Loucy (cell line): ENCODE data around the gene TBC1D2.

ENCODE experiments used
- H2AFZ ChIP-seq: fragments of 200-600 bp; sonication (generic); 2 replicates; pipeline ENCODE4 v1.6.0; 2016; ENCODE audit warnings: antibody characterized with exemption, mild to moderate bottlenecking, low read length, moderate library complexity
- H3F3A ChIP-seq: fragments of 200-600 bp; 2 replicates; pipeline ENCODE4 v1.6.0; 2016; ENCODE audit warnings: antibody characterized with exemption, low read depth, mild to moderate bottlenecking
- H3K27me3 ChIP-seq: fragments of 200-600 bp; sonication (generic); 2 replicates; pipeline ENCODE4 v1.6.1; 2014; ENCODE audit warnings: low read length, mild to moderate bottlenecking; ENCODE audit not compliant: insufficient read depth, poor library complexity, severe bottlenecking
- H3K36me3 ChIP-seq: fragments of 200-600 bp; sonication (generic); 2 replicates; pipeline ENCODE4 v1.6.1; 2016; ENCODE audit warnings: low read length; ENCODE audit not compliant: insufficient read depth
- H3K4me1 ChIP-seq: fragments of 200-600 bp; sonication (generic); 2 replicates; pipeline ENCODE4 v1.5.1; 2014; ENCODE audit warnings: low read length, mild to moderate bottlenecking; ENCODE audit not compliant: insufficient read depth, poor library complexity, severe bottlenecking
- H3K4me2 ChIP-seq: fragments of 200-600 bp; sonication (generic); 2 replicates; pipeline ENCODE4 v1.6.0; 2014; ENCODE audit warnings: antibody characterized with exemption, low read length, low read depth, mild to moderate bottlenecking; ENCODE audit not compliant: poor library complexity, severe bottlenecking
- H3K4me3 ChIP-seq: fragments of 200-600 bp; sonication (generic); 2 replicates; pipeline ENCODE4 v1.5.1; 2014; ENCODE audit warnings: low read length, mild to moderate bottlenecking, mixed read lengths; ENCODE audit not compliant: poor library complexity, severe bottlenecking
- H3K79me2 ChIP-seq: fragments of 200-600 bp; sonication (generic); 2 replicates; pipeline ENCODE4 v1.6.1; 2014; ENCODE audit warnings: low read length; ENCODE audit not compliant: insufficient read depth
- H3K9ac ChIP-seq: fragments of 200-600 bp; sonication (generic); 2 replicates; pipeline ENCODE4 v1.6.0; 2014; ENCODE audit warnings: mild to moderate bottlenecking, low read depth, low read length, moderate library complexity; ENCODE audit not compliant: poor library complexity, severe bottlenecking
- H3K9me2 ChIP-seq: fragments of 200-600 bp; sonication (generic); replicated peaks from 2 replicates; pipeline ENCODE4 v1.6.1; 2016; ENCODE audit warnings: low read depth, low read length, mixed read lengths
- H3K9me3 ChIP-seq: fragments of 200-600 bp; sonication (generic); 2 replicates; pipeline ENCODE4 v1.6.1; 2014; ENCODE audit warnings: mild to moderate bottlenecking, antibody characterized with exemption, low read length, low read depth; ENCODE audit not compliant: insufficient read depth
- H4K20me1 ChIP-seq: fragments of 200-600 bp; sonication (generic); 2 replicates; pipeline ENCODE4 v1.6.0; 2014; ENCODE audit warnings: antibody characterized with exemption, low read length, mild to moderate bottlenecking; ENCODE audit not compliant: insufficient read depth, poor library complexity, severe bottlenecking
- CTCF ChIP-seq: fragments of 200-600 bp; sonication (generic); conservative IDR thresholded peaks from 2 replicates; pipeline ENCODE4 v1.5.1; 2014; ENCODE audit warnings: mild to moderate bottlenecking, antibody characterized with exemption, low read length
- EZH2phosphoT487 ChIP-seq: fragments of 200-600 bp; IDR thresholded peaks from 2 replicates; pipeline ENCODE4 v1.6.1; 2018; ENCODE audit warnings: antibody characterized with exemption, mild to moderate bottlenecking, moderate library complexity, borderline replicate concordance

Gene TBC1D2

GRCh38 chr9:98229090-98229395, 26.4 kb downstream of the TBC1D2 start:
- no peaks in the 10 kb centered on the region for H4K20me1 ChIP-seq
- no peaks in the 10 kb centered on the region for H3K4me1 ChIP-seq
- H3K4me2 ChIP-seq, result no peak overlapping the region
- H3K4me3 ChIP-seq, result no peak overlapping the region
- no peaks in the 10 kb centered on the region for H3K9me2 ChIP-seq
- no peak overlapping the region for H3K9ac ChIP-seq
- no peaks in the 10 kb centered on the region for H3K9me3 ChIP-seq
- H3K36me3 ChIP-seq, result no peaks in the 10 kb centered on the region
- H3K79me2 ChIP-seq, result no peaks in the 10 kb centered on the region
- H2AFZ ChIP-seq, result no peak overlapping the region
- TF ChIP-seq CTCF, result no peak
- TF ChIP-seq EZH2phosphoT487, result no peak
- H3K27me3 ChIP-seq, result no peaks in the 10 kb centered on the region
- no peaks in the 10 kb centered on the region for H3F3A ChIP-seq

DNA sequence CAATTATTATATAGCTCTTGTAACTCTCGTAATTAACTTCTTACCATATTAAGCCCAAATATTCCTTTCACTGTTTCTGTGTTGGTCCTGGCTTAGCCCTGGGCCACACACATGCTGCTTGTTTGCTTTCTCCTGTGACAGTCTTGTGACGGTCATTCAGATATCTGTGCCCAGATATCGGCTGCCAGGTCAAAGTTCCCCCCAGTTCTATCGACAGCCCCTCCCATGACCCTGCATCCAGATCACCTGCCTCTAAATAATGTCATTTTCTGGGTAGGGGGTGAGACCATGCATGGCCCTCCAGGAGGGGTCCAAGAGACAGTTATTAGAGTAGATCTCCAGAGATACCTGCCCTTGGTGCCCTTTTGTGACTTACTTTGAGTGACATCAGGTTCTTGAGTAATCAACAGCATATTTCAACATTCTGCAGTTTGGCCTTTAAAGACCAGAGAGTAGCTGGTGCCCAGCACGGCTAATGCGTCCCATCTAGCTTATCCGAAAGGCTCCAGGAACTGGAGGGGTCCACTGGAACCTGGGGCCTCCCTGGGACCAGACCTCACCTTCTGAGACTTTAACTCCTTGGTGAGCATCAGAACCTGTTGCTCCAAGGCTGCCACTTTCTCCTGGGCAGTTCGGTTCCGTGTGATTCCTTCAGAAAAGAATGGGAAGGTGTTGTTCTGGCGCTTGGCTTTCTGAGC, 26.9 kb downstream of the TBC1D2 start:
- no peaks in the 10 kb centered on the region for H3K4me1 ChIP-seq
- TF ChIP-seq CTCF (no peak), EZH2phosphoT487 (no peak)

DNA sequence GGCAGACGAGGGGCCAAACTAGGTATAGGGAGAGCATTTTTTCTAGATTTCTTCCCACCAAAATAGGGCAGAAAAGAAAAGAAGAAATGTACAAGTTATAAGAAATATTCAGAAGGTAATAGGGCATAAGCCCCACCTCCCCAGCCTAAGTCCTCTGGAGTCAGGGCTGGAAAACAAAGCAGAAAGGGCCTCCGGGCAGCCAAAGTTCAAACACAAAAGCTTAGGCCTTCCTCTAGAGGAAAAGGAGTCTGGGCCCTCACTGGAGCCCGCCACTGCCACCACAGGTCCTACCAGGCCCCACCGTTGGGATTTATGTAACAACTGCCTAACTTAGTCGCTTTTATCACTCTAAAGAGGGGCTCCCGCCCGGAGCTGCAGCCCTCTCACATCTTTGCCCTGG, 27.6 kb downstream of the TBC1D2 start:
- no peaks in the 10 kb centered on the region for H3K36me3 ChIP-seq
- no peak overlapping the region for H3K9ac ChIP-seq
- TF ChIP-seq CTCF (no peak), EZH2phosphoT487 (no peak)
- no peak overlapping the region for H3K4me3 ChIP-seq
- no peaks in the 10 kb centered on the region for H3K79me2 ChIP-seq
- H3K27me3 ChIP-seq, result no peaks in the 10 kb centered on the region
- H3K9me2 ChIP-seq, result no peaks in the 10 kb centered on the region
- no peaks in the 10 kb centered on the region for H4K20me1 ChIP-seq
- H3K4me1 ChIP-seq, result no peaks in the 10 kb centered on the region
- no peak overlapping the region for H2AFZ ChIP-seq
- H3K9me3 ChIP-seq, result no peaks in the 10 kb centered on the region
- H3F3A ChIP-seq, result no peaks in the 10 kb centered on the region
- no peak overlapping the region for H3K4me2 ChIP-seq

More for the DNA sequence above, 26.9 kb downstream of the TBC1D2 start:
- Histone ChIP-seq H3K9me3 (no peaks in the 10 kb centered on the region), H3F3A (no peaks in the 10 kb centered on the region), H3K36me3 (no peaks in the 10 kb centered on the region), H3K79me2 (no peaks in the 10 kb centered on the region), H3K4me2 (no peak overlapping the region), H3K27me3 (no peaks in the 10 kb centered on the region), H3K9ac (no peak overlapping the region), H3K9me2 (no peaks in the 10 kb centered on the region), H3K4me3 (no peak overlapping the region), H2AFZ (no peak overlapping the region), H4K20me1 (no peaks in the 10 kb centered on the region)
